H1 (cell line): ENCODE measurements around the gene PDGFB.
"Not testable (repeated sequence)": the region's sequence is repeated elsewhere in the genome, so short reads cannot be mapped to it uniquely, and the experiment has no call there.

Source experiments
- EGR1 ChIP-seq: IDR thresholded peaks from 2 replicates; pipeline ENCODE4 v1.6.1; 2011; ENCODE audit warnings: low read depth, low read length, borderline replicate concordance
- JUND ChIP-seq: IDR thresholded peaks from 2 replicates; pipeline ENCODE4 v1.6.1; 2011; ENCODE audit warnings: mild to moderate bottlenecking, improper control_type of control experiment, low read length
- NRF1 ChIP-seq: IDR thresholded peaks from 2 replicates; pipeline ENCODE4 v1.6.1; 2011; ENCODE audit warnings: mild to moderate bottlenecking, low read depth, low read length, improper control_type of control experiment
- POLR2A ChIP-seq, 2 experiments: IDR thresholded peaks; 1 replicate in 1 of 2; 2 replicates in 1 of 2; pipeline ENCODE4 v1.6.1; 2011; ENCODE audit warnings: low read depth in 2 of 2, low read length in 2 of 2, mild to moderate bottlenecking in 2 of 2; ENCODE audit errors: control extremely low read depth in 1 of 2
- TF ChIP-seq, protein P1 (sequence below), 3 experiments: IDR thresholded peaks; 1 replicate in 2 of 3; 2 replicates in 1 of 3; pipeline versions ENCODE4 v1.5.1 to v1.6.1; 2011; ENCODE audit warnings: low read length in 3 of 3, mild to moderate bottlenecking in 3 of 3, inconsistent platforms in 2 of 3, low read depth in 1 of 3, moderate library complexity in 1 of 3; ENCODE audit not compliant: insufficient read depth in 1 of 3; ENCODE audit errors: control extremely low read depth in 1 of 3

GRCh38 chr22:39218432-39218831 lies 26.4 kb downstream of the PDGFB start:
- TF ChIP-seq NRF1; JUND; POLR2A (IDR thresholded peaks at IDR 0.05; ENCODE audit: control extremely low read depth in 1 of 2, low read depth in 2 of 2, low read length in 2 of 2); EGR1: not testable (repeated sequence)
- TF ChIP-seq, protein P1, sequence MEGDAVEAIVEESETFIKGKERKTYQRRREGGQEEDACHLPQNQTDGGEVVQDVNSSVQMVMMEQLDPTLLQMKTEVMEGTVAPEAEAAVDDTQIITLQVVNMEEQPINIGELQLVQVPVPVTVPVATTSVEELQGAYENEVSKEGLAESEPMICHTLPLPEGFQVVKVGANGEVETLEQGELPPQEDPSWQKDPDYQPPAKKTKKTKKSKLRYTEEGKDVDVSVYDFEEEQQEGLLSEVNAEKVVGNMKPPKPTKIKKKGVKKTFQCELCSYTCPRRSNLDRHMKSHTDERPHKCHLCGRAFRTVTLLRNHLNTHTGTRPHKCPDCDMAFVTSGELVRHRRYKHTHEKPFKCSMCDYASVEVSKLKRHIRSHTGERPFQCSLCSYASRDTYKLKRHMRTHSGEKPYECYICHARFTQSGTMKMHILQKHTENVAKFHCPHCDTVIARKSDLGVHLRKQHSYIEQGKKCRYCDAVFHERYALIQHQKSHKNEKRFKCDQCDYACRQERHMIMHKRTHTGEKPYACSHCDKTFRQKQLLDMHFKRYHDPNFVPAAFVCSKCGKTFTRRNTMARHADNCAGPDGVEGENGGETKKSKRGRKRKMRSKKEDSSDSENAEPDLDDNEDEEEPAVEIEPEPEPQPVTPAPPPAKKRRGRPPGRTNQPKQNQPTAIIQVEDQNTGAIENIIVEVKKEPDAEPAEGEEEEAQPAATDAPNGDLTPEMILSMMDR (IDR thresholded peaks at IDR 0.05; ENCODE audit: control extremely low read depth in 1 of 3, insufficient read depth in 1 of 3, low read depth in 1 of 3, low read length in 3 of 3), result not testable (repeated sequence)
